ENCODE data around the gene MYO3B.

DNA sequence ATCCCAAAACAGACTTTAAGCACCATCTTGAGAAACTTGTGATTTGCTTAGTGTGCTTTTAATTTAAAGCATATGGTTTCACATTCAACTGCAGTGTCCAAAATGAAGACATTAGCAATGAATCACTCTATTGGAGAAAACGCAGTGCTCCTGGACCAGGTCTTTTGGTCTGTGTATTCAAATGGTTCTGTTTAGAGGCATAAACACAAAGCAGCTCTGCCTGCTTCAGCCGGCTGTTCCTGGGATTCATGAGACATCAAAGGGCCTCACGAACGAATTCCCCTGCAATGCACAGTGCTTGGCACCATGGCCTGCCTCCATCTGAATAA, 420.1 kb downstream of the MYO3B start:
- TF ChIP-seq, protein P1, sequence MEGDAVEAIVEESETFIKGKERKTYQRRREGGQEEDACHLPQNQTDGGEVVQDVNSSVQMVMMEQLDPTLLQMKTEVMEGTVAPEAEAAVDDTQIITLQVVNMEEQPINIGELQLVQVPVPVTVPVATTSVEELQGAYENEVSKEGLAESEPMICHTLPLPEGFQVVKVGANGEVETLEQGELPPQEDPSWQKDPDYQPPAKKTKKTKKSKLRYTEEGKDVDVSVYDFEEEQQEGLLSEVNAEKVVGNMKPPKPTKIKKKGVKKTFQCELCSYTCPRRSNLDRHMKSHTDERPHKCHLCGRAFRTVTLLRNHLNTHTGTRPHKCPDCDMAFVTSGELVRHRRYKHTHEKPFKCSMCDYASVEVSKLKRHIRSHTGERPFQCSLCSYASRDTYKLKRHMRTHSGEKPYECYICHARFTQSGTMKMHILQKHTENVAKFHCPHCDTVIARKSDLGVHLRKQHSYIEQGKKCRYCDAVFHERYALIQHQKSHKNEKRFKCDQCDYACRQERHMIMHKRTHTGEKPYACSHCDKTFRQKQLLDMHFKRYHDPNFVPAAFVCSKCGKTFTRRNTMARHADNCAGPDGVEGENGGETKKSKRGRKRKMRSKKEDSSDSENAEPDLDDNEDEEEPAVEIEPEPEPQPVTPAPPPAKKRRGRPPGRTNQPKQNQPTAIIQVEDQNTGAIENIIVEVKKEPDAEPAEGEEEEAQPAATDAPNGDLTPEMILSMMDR (optimal IDR thresholded peaks at IDR 0.05 in 1 of 3, IDR thresholded peaks at IDR 0.05 in 1 of 3, conservative IDR thresholded peaks at IDR 0.05 in 1 of 3; ENCODE audit: extremely low read depth in 1 of 3, insufficient read depth in 2 of 3, low read length in 3 of 3) = no peak
- no peak for TF ChIP-seq EZH2 (IDR thresholded peaks at IDR 0.05; ENCODE audit: low read length)
